Panc1 (cell line): ENCODE results near the gene FUBP1. TPM values are rescaled to one million over a fixed set of nuclear protein-coding genes. Genes with fewer than 3 reads are reported as not detected.

ENCODE experiments used
- ATAC-seq: fragments of 200-7000 bp; cut with Tn5 transposase; 2 replicates; pipeline ENCODE4 v1.9.1; 2020; ENCODE audit warnings: mild to moderate bottlenecking, moderate library complexity
- BruUV-seq: library from RNA; stranded (reverse); fragments of 400-500 nt; replicated peaks from 2 replicates; lab custom pipeline; 2021; lab: Mats Ljungman, UMichigan
- CTCF ChIA-PET: fragments of 300-600 bp; sonication (Branson Sonifier 250); formaldehyde crosslinking; loops from one replicate; lab custom pipeline; 2022; ENCODE audit warnings: antibody characterized with exemption; lab: Charles Lee
- POLR2A ChIA-PET: fragments of 300-600 bp; sonication (Branson Sonifier 250); formaldehyde crosslinking; loops from one replicate; lab custom pipeline; 2022; ENCODE audit warnings: antibody characterized with exemption; lab: Charles Lee
- DNase-seq: peaks from one replicate; pipeline ENCODE4 v3.0.0-alpha.2; 2010; ENCODE audit warnings: low read depth, low spot score
- H3K27ac ChIP-seq: 2 replicates; pipeline ENCODE4 v1.5.1; 2011; ENCODE audit warnings: mild to moderate bottlenecking, low read length, inconsistent platforms
- H3K27me3 ChIP-seq: fragments of 200-500 bp; sonication (Bioruptor generic); 2 replicates; pipeline ENCODE4 v1.6.0; 2014; ENCODE audit warnings: low read length, inconsistent platforms; ENCODE audit not compliant: control insufficient read depth, insufficient read depth
- H3K36me3 ChIP-seq: fragments of 200-500 bp; sonication (Bioruptor generic); 2 replicates; pipeline ENCODE4 v1.5.1; 2014; ENCODE audit warnings: inconsistent platforms, mild to moderate bottlenecking, low read length, moderate library complexity; ENCODE audit not compliant: control insufficient read depth, insufficient read depth
- H3K4me1 ChIP-seq: 2 replicates; pipeline ENCODE4 v1.5.1; 2011; ENCODE audit warnings: inconsistent platforms, mild to moderate bottlenecking, low read length, moderate library complexity; ENCODE audit not compliant: control insufficient read depth, insufficient read depth
- H3K4me3 ChIP-seq, 2 experiments: 2 replicates each; pipeline ENCODE4 v1.5.1; 2011 to 2012; ENCODE audit warnings: low read depth in 2 of 2, low read length in 2 of 2, mild to moderate bottlenecking in 2 of 2, inconsistent platforms in 1 of 2, moderate library complexity in 1 of 2
- H3K9me3 ChIP-seq: fragments of 200-500 bp; sonication (Bioruptor generic); 2 replicates; pipeline ENCODE4 v1.5.1; 2014; ENCODE audit warnings: low read depth, mild to moderate bottlenecking, inconsistent platforms, low read length, moderate library complexity; ENCODE audit not compliant: control insufficient read depth, insufficient read depth
- CTCF ChIP-seq: fragments of 450-650 bp; IDR thresholded peaks from 2 replicates; pipeline ENCODE4 v1.5.1; 2017; ENCODE audit warnings: mild to moderate bottlenecking
- POLR2AphosphoS5 ChIP-seq: IDR thresholded peaks from 2 replicates; pipeline ENCODE4 v1.6.1; 2012; ENCODE audit warnings: mild to moderate bottlenecking, low read depth, low read length, moderate library complexity
- REST ChIP-seq, 2 experiments: IDR thresholded peaks; 2 replicates each; pipeline ENCODE4 v1.6.1; 2011 to 2012; ENCODE audit warnings: low read depth in 2 of 2, control low read depth in 1 of 2, low read length in 1 of 2, mild to moderate bottlenecking in 1 of 2, moderate library complexity in 1 of 2; ENCODE audit not compliant: insufficient read depth in 1 of 2
- SIN3A ChIP-seq: IDR thresholded peaks from 2 replicates; pipeline ENCODE4 v1.6.1; 2012; ENCODE audit warnings: low read depth, mild to moderate bottlenecking, low read length, moderate library complexity, borderline replicate concordance; ENCODE audit not compliant: insufficient read depth
- TCF7L2 ChIP-seq: IDR thresholded peaks from 2 replicates; pipeline ENCODE4 v1.6.1; 2011; ENCODE audit warnings: mild to moderate bottlenecking, low read depth, low read length, inconsistent platforms
- in situ Hi-C: cut with HindIII; loops from 2 replicates; pipeline ENCODE4 v1.10.0; 2016; ENCODE audit warnings: low sequenced_read_pairs, low pct_unique_long_range_greater_than_20kb
- intact Hi-C: fragments of 100-400 bp; cut with micrococcal nuclease; formaldehyde crosslinking; loops from one replicate; pipeline ENCODE4 v1.10.0; 2022; ENCODE audit not compliant: unreplicated experiment
- total RNA-seq: library from RNA; stranded (reverse); gene quantifications from one replicate; pipeline ENCODE4 v1.2.1, GENCODE V29; 2021; ENCODE audit not compliant: unreplicated experiment

The FUBP1 gene
- total RNA-seq, 1 experiment from 2014 or later = 150 TPM

- ChIA-PET POLR2A (no interaction called here), CTCF (no interaction called here)
- Histone ChIP-seq H3K4me3 (no peak overlapping the region), H3K27ac (no peak overlapping the region), H3K27me3 (no peaks in the 10 kb centered on the region), H3K9me3 (no peaks in the 10 kb centered on the region), H3K4me1 (no peaks in the 10 kb centered on the region), H3K36me3 (no peaks in the 10 kb centered on the region)
- BruUV-seq = no TSS peak
- intact Hi-C loops = no loop called here
- DNase-seq = no peak
- no peak for ATAC-seq
- TF ChIP-seq CTCF (no peak), POLR2AphosphoS5 (no peak), SIN3A (no peak), REST (IDR thresholded peaks at IDR 0.05; ENCODE audit: insufficient read depth in 1 of 2, low read depth in 2 of 2, low read length in 1 of 2) (no peak), TCF7L2 (no peak)
- in situ Hi-C loops = no loop called here
Measured at GRCh38 chr1:77929806-77930205, 49.1 kb downstream of the FUBP1 start.

- no peak overlapping the region for H3K4me3 ChIP-seq
- intact Hi-C loops = no loop called here
- ATAC-seq = no peak
- no peak for TF ChIP-seq SIN3A
- TF ChIP-seq POLR2AphosphoS5 = no peak
- TF ChIP-seq REST (IDR thresholded peaks at IDR 0.05; ENCODE audit: insufficient read depth in 1 of 2, low read depth in 2 of 2, low read length in 1 of 2) = no peak
- TF ChIP-seq CTCF = no peak
- no peak for TF ChIP-seq TCF7L2
- no peaks in the 10 kb centered on the region for H3K4me1 ChIP-seq
- no TSS peak for BruUV-seq
- ChIA-PET POLR2A (no interaction called here), CTCF (no interaction called here)
- H3K27ac ChIP-seq = no peak overlapping the region
- no peaks in the 10 kb centered on the region for H3K36me3 ChIP-seq
- no peak for DNase-seq
- H3K9me3 ChIP-seq = no peaks in the 10 kb centered on the region
- in situ Hi-C loops = no loop called here
- H3K27me3 ChIP-seq = no peaks in the 10 kb centered on the region
Measured at GRCh38 chr1:77927414-77927813, 51.5 kb downstream of the FUBP1 start.
